Subcutaneous abdominal adipose tissue (tissue), 5 donors: Measurements from ENCODE around the gene C12orf60.

Source experiments
- H3K27ac ChIP-seq: one replicate; pipeline ENCODE4 v1.7.0; 2013; ENCODE audit warnings: low read depth, mild to moderate bottlenecking, inconsistent platforms, low read length, moderate library complexity
- H3K27me3 ChIP-seq, 5 donors: one replicate each; pipeline ENCODE4 v1.7.0; 2013; ENCODE audit warnings: low read length in 5 of 5, inconsistent platforms in 1 of 5; ENCODE audit not compliant: control insufficient read depth in 5 of 5, insufficient read depth in 4 of 5
- H3K36me3 ChIP-seq, 5 donors: one replicate each; pipeline ENCODE4 v1.7.0; 2013; ENCODE audit warnings: low read length in 5 of 5; ENCODE audit not compliant: control insufficient read depth in 5 of 5, insufficient read depth in 5 of 5
- H3K4me1 ChIP-seq, 5 donors: one replicate each; pipeline ENCODE4 v1.7.0; 2013; ENCODE audit warnings: low read length in 5 of 5, mild to moderate bottlenecking in 3 of 5, moderate library complexity in 1 of 5; ENCODE audit not compliant: control insufficient read depth in 5 of 5, insufficient read depth in 5 of 5
- H3K4me3 ChIP-seq, 5 donors: one replicate each; pipeline ENCODE4 v1.7.0; 2013; ENCODE audit warnings: low read length in 5 of 5, low read depth in 1 of 5
- H3K9ac ChIP-seq, 5 donors: one replicate each; pipeline ENCODE4 v1.7.0; 2013; ENCODE audit warnings: low read length in 5 of 5, mild to moderate bottlenecking in 4 of 5, moderate library complexity in 3 of 5
- H3K9me3 ChIP-seq, 5 donors: one replicate each; pipeline ENCODE4 v1.7.0; 2013; ENCODE audit warnings: low read length in 5 of 5; ENCODE audit not compliant: control insufficient read depth in 5 of 5
- donor health status: healthy.
- donor health status: healthy.
- donor health status: healthy.
- donor health status: healthy.
- donor health status: healthy.

The C12orf60 gene

GRCh38 chr12:14776236-14776961, 27.1 kb upstream of the C12orf60 start:
- Histone ChIP-seq H3K27ac (peak overlapping the region; percentile 99), H3K4me3 (peak overlapping the region; percentile 51 to 98 (median 94)), H3K27me3 (no peaks in the 10 kb centered on the region), H3K9me3 (no peaks in the 10 kb centered on the region), H3K36me3 (no peaks in the 10 kb centered on the region), H3K4me1 (peaks cover 0 to 39% (median 27%) of the 10 kb centered on the region in 5 donors), H3K9ac (peak overlapping the region in 4 of 5 donors; percentile 12 to 99 (median 98))

GRCh38 chr12:14777271-14777670, 26.2 kb upstream of the C12orf60 start:
- Histone ChIP-seq H3K27me3 (no peaks in the 10 kb centered on the region), H3K36me3 (no peaks in the 10 kb centered on the region), H3K27ac (peak overlapping the region; percentile 43), H3K4me3 (no peak overlapping the region), H3K9me3 (no peaks in the 10 kb centered on the region), H3K9ac (no peak overlapping the region), H3K4me1 (peaks cover 0 to 39% (median 26%) of the 10 kb centered on the region in 5 donors)

- no peaks in the 10 kb centered on the region for H3K27me3 ChIP-seq
- H3K4me3 ChIP-seq, result no peak overlapping the region
- H3K9ac ChIP-seq, result no peak overlapping the region
- H3K4me1 ChIP-seq, result peaks cover 0 to 27% (median 21%) of the 10 kb centered on the region in 5 donors
- no peak overlapping the region for H3K27ac ChIP-seq
- H3K9me3 ChIP-seq, result no peaks in the 10 kb centered on the region
- H3K36me3 ChIP-seq, result peaks cover 0 to 8% (median 0%) of the 10 kb centered on the region in 5 donors
These were observed 23.6 kb upstream of the C12orf60 start for GRCh38 chr12:14779834-14780233.

- H3K27ac ChIP-seq, result no peak overlapping the region
- H3K27me3 ChIP-seq, result no peaks in the 10 kb centered on the region
- no peak overlapping the region for H3K4me3 ChIP-seq
- peaks cover 0 to 18% (median 16%) of the 10 kb centered on the region in 5 donors for H3K4me1 ChIP-seq
- peaks cover 0 to 14% (median 5%) of the 10 kb centered on the region in 5 donors for H3K36me3 ChIP-seq
- H3K9me3 ChIP-seq, result no peaks in the 10 kb centered on the region
- no peak overlapping the region for H3K9ac ChIP-seq
These were observed 22.6 kb upstream of the C12orf60 start for GRCh38 chr12:14780859-14781258.

- no peak overlapping the region for H3K27ac ChIP-seq
- peaks cover 0 to 12% (median 9%) of the 10 kb centered on the region in 5 donors for H3K4me1 ChIP-seq
- H3K9ac ChIP-seq, result no peak overlapping the region
- no peaks in the 10 kb centered on the region for H3K9me3 ChIP-seq
- no peaks in the 10 kb centered on the region for H3K27me3 ChIP-seq
- no peak overlapping the region for H3K4me3 ChIP-seq
- peaks cover 0 to 21% (median 7%) of the 10 kb centered on the region in 5 donors for H3K36me3 ChIP-seq
These were observed 21.9 kb upstream of the C12orf60 start for GRCh38 chr12:14781563-14781962.

GRCh38 chr12:14782756-14783155, 20.7 kb upstream of the C12orf60 start:
- H3K36me3 ChIP-seq, result peaks cover 9 to 33% (median 15%) of the 10 kb centered on the region in 5 donors
- no peak overlapping the region for H3K4me3 ChIP-seq
- H3K27me3 ChIP-seq, result no peaks in the 10 kb centered on the region

GRCh38 chr12:14784471-14784870, 19.0 kb upstream of the C12orf60 start:
- Histone ChIP-seq H3K36me3 (peaks cover 21 to 49% (median 32%) of the 10 kb centered on the region in 5 donors), H3K4me1 (no peaks in the 10 kb centered on the region), H3K27me3 (no peaks in the 10 kb centered on the region), H3K27ac (no peak overlapping the region), H3K4me3 (no peak overlapping the region), H3K9me3 (no peaks in the 10 kb centered on the region), H3K9ac (no peak overlapping the region)

More at GRCh38 chr12:14782756-14783155, 20.7 kb upstream of the C12orf60 start:
- Histone ChIP-seq H3K27ac (no peak overlapping the region), H3K4me1 (no peaks in the 10 kb centered on the region), H3K9ac (no peak overlapping the region), H3K9me3 (no peaks in the 10 kb centered on the region)

- Histone ChIP-seq H3K27me3 (no peaks in the 10 kb centered on the region), H3K4me3 (no peak overlapping the region), H3K4me1 (no peaks in the 10 kb centered on the region), H3K9me3 (no peaks in the 10 kb centered on the region), H3K27ac (no peak overlapping the region), H3K9ac (no peak overlapping the region), H3K36me3 (peaks cover 29 to 60% (median 42%) of the 10 kb centered on the region in 5 donors)
These were observed 17.9 kb upstream of the C12orf60 start for GRCh38 chr12:14785568-14785967.

- Histone ChIP-seq H3K27ac (no peak overlapping the region), H3K4me1 (no peaks in the 10 kb centered on the region), H3K9ac (no peak overlapping the region), H3K27me3 (no peaks in the 10 kb centered on the region), H3K9me3 (no peaks in the 10 kb centered on the region), H3K4me3 (no peak overlapping the region), H3K36me3 (peaks cover 67 to 83% (median 79%) of the 10 kb centered on the region in 5 donors)
These were observed 8.4 kb upstream of the C12orf60 start for GRCh38 chr12:14795028-14795448.

GRCh38 chr12:14802247-14802646, 1.2 kb upstream of the C12orf60 start:
- H3K4me1 ChIP-seq, result peaks cover 0 to 23% (median 19%) of the 10 kb centered on the region in 5 donors
- no peaks in the 10 kb centered on the region for H3K27me3 ChIP-seq
- H3K4me3 ChIP-seq, result peak overlapping the region; percentile 74 to 96 (median 96)
- peaks cover 18 to 25% (median 21%) of the 10 kb centered on the region in 5 donors for H3K36me3 ChIP-seq
- H3K9ac ChIP-seq, result peak overlapping the region; percentile 82 to 98 (median 91)
- no peaks in the 10 kb centered on the region for H3K9me3 ChIP-seq
- no peak overlapping the region for H3K27ac ChIP-seq
